HEK293T (cell line): ENCODE measurements around the gene RTTN.

Experiments
- BHLHE40 ChIP-seq: fragments of 450-650 bp; IDR thresholded peaks from 2 replicates; pipeline ENCODE4 v1.6.1; 2016; ENCODE audit warnings: mild to moderate bottlenecking, moderate library complexity, borderline replicate concordance
- CTBP1 ChIP-seq: fragments of 450-650 bp; IDR thresholded peaks from 2 replicates; pipeline ENCODE4 v1.6.1; 2016; ENCODE audit warnings: borderline replicate concordance
- ELF4 ChIP-seq: fragments of 450-650 bp; IDR thresholded peaks from 2 replicates; pipeline ENCODE4 v1.6.1; 2017; ENCODE audit warnings: antibody characterized with exemption
- FOXK2 ChIP-seq: fragments of 450-650 bp; IDR thresholded peaks from 2 replicates; pipeline ENCODE4 v1.6.1; 2016; ENCODE audit warnings: mild to moderate bottlenecking
- FOXM1 ChIP-seq: fragments of 450-650 bp; IDR thresholded peaks from 2 replicates; pipeline ENCODE4 v1.6.1; 2017; ENCODE audit warnings: mild to moderate bottlenecking, borderline replicate concordance
- L3MBTL2 ChIP-seq: fragments of 450-650 bp; conservative IDR thresholded peaks from 2 replicates; pipeline ENCODE4 v1.6.1; 2016; ENCODE audit warnings: mild to moderate bottlenecking
- LEF1 ChIP-seq: fragments of 450-650 bp; IDR thresholded peaks from 2 replicates; pipeline ENCODE4 v1.6.1; 2017; ENCODE audit warnings: mild to moderate bottlenecking, borderline replicate concordance
- NFRKB ChIP-seq: fragments of 450-650 bp; IDR thresholded peaks from 2 replicates; pipeline ENCODE4 v1.6.1; 2016; ENCODE audit warnings: mild to moderate bottlenecking, moderate library complexity
- PKNOX1 ChIP-seq: fragments of 450-650 bp; IDR thresholded peaks from 2 replicates; pipeline ENCODE4 v1.6.1; 2016
- SP1 ChIP-seq: fragments of 450-650 bp; IDR thresholded peaks from 2 replicates; pipeline ENCODE4 v1.6.1; 2017
- SUZ12 ChIP-seq: fragments of 450-650 bp; IDR thresholded peaks from 2 replicates; pipeline ENCODE4 v1.6.1; 2016; ENCODE audit warnings: mild to moderate bottlenecking
- TARDBP ChIP-seq: fragments of 450-650 bp; IDR thresholded peaks from 2 replicates; pipeline ENCODE4 v1.6.1; 2016
- ZNF384 ChIP-seq: fragments of 450-650 bp; IDR thresholded peaks from 2 replicates; pipeline ENCODE4 v1.6.1; 2016

- TF ChIP-seq SUZ12, result no peak
- TF ChIP-seq FOXM1, result no peak
- TF ChIP-seq ZNF384, result no peak
- no peak for TF ChIP-seq SP1
- no peak for TF ChIP-seq BHLHE40
- no peak for TF ChIP-seq PKNOX1
- TF ChIP-seq FOXK2, result no peak
- no peak for TF ChIP-seq ELF4
- no peak for TF ChIP-seq NFRKB
- no peak for TF ChIP-seq L3MBTL2
- TF ChIP-seq LEF1, result no peak
- no peak for TF ChIP-seq CTBP1
- no peak for TF ChIP-seq TARDBP
Observed at GRCh38 chr18:69996417-69996816, 209.1 kb downstream of the RTTN start.
